ENCODE data around the gene LRP8. TPM values are rescaled to one million over a fixed set of nuclear protein-coding genes. Genes with fewer than 3 reads are reported as not detected.

Gene LRP8
- total RNA-seq (1 to 10 TPM; 1.7 to 4.7 (median 2.3) TPM), polyA plus RNA-seq (1 to 10 TPM in 1 of 2 donors, under 1 TPM in 1; 0.37 to 1.1 TPM)
- long read RNA-seq, donor 1, full-length matches to known transcripts: 1 of 3 reads
- long read RNA-seq, donor 1, partial matches to known transcripts: 0 of 3 reads
- long read RNA-seq, donor 1, other reads (novel, unspliced or antisense): 2 of 3 reads
- long read RNA-seq, donor 2, partial matches to known transcripts: 1 of 3 reads
- long read RNA-seq, donor 2, other reads (novel, unspliced or antisense): 2 of 3 reads
- long read RNA-seq, donor 3, partial matches to known transcripts: 1 of 2 reads
- long read RNA-seq, donor 3, other reads (novel, unspliced or antisense): 1 of 2 reads

DNA sequence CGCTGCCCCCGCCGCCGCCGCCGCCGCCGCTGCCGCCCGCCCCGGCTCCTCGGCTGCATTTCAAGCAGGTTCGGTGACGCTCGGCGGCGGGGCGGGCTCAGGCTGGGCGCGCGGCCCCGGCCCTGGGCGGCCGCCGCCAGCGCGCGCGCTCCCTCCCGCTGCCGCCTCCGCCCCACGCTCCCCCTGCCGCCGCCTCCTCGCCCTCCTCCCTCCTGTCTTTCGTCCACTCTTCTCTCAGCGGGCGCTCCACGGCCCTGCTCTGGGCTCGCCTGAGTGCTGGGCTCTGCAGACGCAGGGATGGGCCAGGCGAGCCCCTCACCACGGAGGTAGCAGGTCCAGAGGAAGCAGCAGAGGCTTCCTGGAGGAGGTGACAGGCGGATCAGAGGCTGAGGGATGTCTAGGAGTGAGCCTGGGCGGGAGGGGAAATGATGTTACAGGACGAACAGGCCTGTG, at the start of gene LRP8:
LRP8 (minus strand) TSS at position 62 of the 453 bp plus-strand sequence. CDS start 158 bp downstream, outside the sequence.
- WGBS, 2 donors: 2 to 3% methylated on average over 29 to 47 of the region's 47 CpGs
- TF ChIP-seq, protein P1, sequence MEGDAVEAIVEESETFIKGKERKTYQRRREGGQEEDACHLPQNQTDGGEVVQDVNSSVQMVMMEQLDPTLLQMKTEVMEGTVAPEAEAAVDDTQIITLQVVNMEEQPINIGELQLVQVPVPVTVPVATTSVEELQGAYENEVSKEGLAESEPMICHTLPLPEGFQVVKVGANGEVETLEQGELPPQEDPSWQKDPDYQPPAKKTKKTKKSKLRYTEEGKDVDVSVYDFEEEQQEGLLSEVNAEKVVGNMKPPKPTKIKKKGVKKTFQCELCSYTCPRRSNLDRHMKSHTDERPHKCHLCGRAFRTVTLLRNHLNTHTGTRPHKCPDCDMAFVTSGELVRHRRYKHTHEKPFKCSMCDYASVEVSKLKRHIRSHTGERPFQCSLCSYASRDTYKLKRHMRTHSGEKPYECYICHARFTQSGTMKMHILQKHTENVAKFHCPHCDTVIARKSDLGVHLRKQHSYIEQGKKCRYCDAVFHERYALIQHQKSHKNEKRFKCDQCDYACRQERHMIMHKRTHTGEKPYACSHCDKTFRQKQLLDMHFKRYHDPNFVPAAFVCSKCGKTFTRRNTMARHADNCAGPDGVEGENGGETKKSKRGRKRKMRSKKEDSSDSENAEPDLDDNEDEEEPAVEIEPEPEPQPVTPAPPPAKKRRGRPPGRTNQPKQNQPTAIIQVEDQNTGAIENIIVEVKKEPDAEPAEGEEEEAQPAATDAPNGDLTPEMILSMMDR (IDR thresholded peaks at IDR 0.05): no peak
- ATAC-seq (peak; percentile 44 to 73 (median 61)), DNase-seq (peak; percentile 64 to 77)
- peak within 1 kb of the TSS; percentile 48 to 90 (median 70) for H3K4me3 ChIP-seq
- H3K27ac ChIP-seq: peak within 1 kb of the TSS in 1 of 10 donors; percentile 79
- H3K4me1 ChIP-seq: peaks cover 7 to 32% (median 24%) of the 10 kb centered on the region in 9 donors
- H3K27me3 ChIP-seq: peaks cover 0 to 15% (median 4%) of the 10 kb centered on the region in 7 donors
- no peaks in the 10 kb centered on the region for H3K9me3 ChIP-seq
- intact Hi-C loops (cut with DNase I): no loop called here
- no peaks in the 10 kb centered on the region for H3K36me3 ChIP-seq

DNA sequence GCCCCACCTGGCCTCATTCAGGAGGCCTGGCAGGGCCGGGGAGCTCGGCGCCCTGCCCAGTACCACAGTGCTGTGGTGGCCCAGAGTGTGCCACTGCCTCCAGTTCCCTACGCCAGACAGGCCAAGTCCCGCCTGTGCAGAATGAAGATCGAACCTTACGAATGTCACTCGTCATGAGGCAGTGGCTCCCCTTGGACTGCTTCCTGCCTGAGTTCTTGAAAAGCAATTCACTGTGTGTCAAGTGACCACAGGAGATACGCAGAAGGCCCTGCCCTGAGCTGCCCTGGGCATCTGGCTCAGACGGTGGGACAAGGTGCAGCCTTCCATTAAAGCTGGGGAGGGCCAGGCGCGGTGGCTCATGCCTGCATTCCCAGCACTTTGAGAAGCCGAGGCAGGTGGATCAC, 49.6 kb upstream of the LRP8 start:
- intact Hi-C loops (cut with DNase I): no loop called here
- H3K9me3 ChIP-seq: no peaks in the 10 kb centered on the region
- H3K4me1 ChIP-seq: peaks cover 0 to 7% (median 0%) of the 10 kb centered on the region in 9 donors
- no peak for DNase-seq
- WGBS, 2 donors: 73% methylated on average over 13 of the region's 13 CpGs
- H3K36me3 ChIP-seq: no peaks in the 10 kb centered on the region
- H3K4me3 ChIP-seq: no peak overlapping the region
- ATAC-seq: peak in 5 of 8 donors; percentile 55 to 78 (median 72)
- TF ChIP-seq, protein P1 (IDR thresholded peaks at IDR 0.05): no peak
- H3K27ac ChIP-seq: no peak overlapping the region
- peaks cover 0 to 30% (median 3%) of the 10 kb centered on the region in 7 donors for H3K27me3 ChIP-seq

DNA sequence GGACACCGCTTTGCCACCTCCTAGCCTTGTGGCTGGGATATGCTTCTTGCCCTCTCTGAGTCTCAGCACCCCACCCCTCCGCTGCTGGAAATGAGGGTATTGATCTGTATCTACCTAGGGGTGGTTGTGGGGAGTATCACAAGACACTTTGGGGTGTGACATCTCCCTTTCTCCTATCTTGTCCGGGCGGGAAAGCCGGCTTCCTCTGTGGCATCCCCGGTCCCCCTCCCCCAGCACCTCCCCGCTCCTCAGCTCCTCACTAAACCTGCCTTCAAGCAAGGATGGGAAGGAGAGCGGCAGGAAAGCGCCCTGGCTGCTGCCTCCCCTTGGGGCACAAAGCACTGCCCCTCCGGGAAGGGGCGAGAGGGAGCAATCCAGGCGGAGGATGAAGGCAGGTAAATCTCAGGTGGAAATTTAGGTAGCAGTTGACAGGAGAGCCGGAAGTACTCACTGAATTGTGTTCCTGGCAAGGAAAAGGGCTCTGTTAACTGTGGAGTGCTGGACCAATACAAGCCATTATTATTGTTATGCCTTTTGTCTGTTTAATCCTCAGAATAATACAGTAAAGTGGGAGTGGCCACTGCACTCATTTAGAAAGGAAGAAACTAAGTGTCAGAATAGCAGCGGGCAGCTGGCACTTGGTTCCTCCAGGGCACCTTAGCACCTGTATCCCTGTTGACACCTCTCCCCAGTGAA, 49.0 kb upstream of the LRP8 start:
- H3K27me3 ChIP-seq: peaks cover 0 to 26% (median 3%) of the 10 kb centered on the region in 7 donors
- no peak overlapping the region for H3K27ac ChIP-seq
- no peak for DNase-seq
- peaks cover 0 to 7% (median 0%) of the 10 kb centered on the region in 9 donors for H3K4me1 ChIP-seq
- H3K9me3 ChIP-seq: no peaks in the 10 kb centered on the region
- no peak overlapping the region for H3K4me3 ChIP-seq
- TF ChIP-seq, protein P1 (IDR thresholded peaks at IDR 0.05): no peak
- ATAC-seq: no peak
- 68 to 73% methylated on average over 14 of the region's 14 CpGs for WGBS, 2 donors
- H3K36me3 ChIP-seq: no peaks in the 10 kb centered on the region
- intact Hi-C loops (cut with DNase I): no loop called here

DNA sequence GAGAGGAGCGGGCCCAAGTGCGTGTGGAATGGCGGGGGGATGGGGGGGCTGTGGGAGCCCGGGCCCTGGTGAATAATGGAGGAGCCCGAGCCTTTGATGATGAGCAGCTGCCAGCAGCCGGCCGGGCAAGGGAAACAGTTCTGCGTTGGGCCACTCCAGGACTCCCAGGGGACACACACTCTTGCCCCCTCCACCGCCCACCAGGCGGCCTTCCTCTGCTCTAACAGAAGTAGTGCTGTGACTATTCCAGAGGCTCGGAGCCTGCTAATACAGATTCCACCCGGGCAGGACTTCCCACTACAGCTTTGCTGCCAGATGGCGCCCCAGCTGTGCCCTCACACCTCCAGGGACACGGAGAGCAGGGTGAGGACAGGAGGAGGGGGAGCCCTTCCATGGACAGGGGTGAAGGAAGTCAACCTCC, 48.2 kb upstream of the LRP8 start:
- peaks cover 0 to 26% (median 3%) of the 10 kb centered on the region in 7 donors for H3K27me3 ChIP-seq
- no peaks in the 10 kb centered on the region for H3K36me3 ChIP-seq
- H3K4me3 ChIP-seq: no peak overlapping the region
- H3K9me3 ChIP-seq: no peaks in the 10 kb centered on the region
- H3K27ac ChIP-seq: no peak overlapping the region
- ATAC-seq: peak in 4 of 8 donors; percentile 18 to 46 (median 34)
- intact Hi-C loops (cut with DNase I): no loop called here
- TF ChIP-seq, protein P1 (IDR thresholded peaks at IDR 0.05): no peak
- no peak for DNase-seq
- peaks cover 0 to 7% (median 0%) of the 10 kb centered on the region in 9 donors for H3K4me1 ChIP-seq
- WGBS, 2 donors: 38 to 42% methylated on average over 14 of the region's 14 CpGs

Measured in heart right ventricle (tissue), 16 donors.